ENCODE results near the gene DCAF4L1.

DNA sequence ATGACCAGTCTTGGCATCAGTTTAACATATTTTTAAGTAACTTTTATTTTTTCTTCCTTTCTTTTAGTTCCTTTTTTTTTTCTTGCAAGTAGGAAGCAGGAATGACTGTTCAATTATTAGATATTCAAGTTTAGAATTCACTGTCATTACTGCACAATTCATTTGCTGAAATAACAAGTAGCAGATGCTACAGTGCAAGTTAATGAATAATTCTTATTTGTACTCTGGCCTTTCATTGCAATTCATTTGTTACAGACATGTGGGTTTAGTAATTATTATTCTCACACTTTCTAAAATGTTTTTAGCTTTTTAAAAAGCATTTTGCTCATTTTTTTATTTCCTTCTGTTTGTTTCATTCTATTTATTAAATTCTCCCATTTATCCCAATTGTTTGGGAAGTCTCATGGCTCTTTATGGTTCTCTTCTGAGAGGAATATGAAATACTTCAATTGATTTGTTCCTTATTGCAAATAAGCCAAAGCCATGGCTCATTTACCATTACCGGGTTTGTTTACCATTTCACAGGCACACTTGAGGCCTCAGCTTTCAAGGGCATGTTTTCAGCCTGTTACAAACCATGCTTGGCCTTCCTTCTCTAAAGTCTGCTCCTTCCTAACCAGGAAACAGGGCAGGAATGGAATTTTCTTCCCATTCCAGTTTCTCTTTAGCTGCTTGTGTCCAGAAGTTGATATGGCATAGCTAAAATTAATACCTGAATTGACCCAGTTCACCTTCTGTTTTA is 4.6 kb upstream of the DCAF4L1 start:
- TF ChIP-seq, protein P1, sequence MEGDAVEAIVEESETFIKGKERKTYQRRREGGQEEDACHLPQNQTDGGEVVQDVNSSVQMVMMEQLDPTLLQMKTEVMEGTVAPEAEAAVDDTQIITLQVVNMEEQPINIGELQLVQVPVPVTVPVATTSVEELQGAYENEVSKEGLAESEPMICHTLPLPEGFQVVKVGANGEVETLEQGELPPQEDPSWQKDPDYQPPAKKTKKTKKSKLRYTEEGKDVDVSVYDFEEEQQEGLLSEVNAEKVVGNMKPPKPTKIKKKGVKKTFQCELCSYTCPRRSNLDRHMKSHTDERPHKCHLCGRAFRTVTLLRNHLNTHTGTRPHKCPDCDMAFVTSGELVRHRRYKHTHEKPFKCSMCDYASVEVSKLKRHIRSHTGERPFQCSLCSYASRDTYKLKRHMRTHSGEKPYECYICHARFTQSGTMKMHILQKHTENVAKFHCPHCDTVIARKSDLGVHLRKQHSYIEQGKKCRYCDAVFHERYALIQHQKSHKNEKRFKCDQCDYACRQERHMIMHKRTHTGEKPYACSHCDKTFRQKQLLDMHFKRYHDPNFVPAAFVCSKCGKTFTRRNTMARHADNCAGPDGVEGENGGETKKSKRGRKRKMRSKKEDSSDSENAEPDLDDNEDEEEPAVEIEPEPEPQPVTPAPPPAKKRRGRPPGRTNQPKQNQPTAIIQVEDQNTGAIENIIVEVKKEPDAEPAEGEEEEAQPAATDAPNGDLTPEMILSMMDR (IDR thresholded peaks at IDR 0.05): no peak
- no peak for TF ChIP-seq POLR2A (IDR thresholded peaks at IDR 0.05)
- no peak for TF ChIP-seq POLR2AphosphoS5 (IDR thresholded peaks at IDR 0.05)
